Karpas-422 (cell line): ENCODE data around the gene SLCO4A1. TPM values are rescaled to one million over a fixed set of nuclear protein-coding genes. Genes with fewer than 3 reads are reported as not detected.
A peak's percentile ranks its signal among the peaks of the same experiment; 100 is the strongest.

ENCODE experiments used
- DNase-seq: peaks from one replicate; pipeline ENCODE4 v3.0.0-alpha.2; 2015
- H2AFZ ChIP-seq: fragments of 200-600 bp; sonication (generic); 2 replicates; pipeline ENCODE4 v1.6.1; 2014; ENCODE audit warnings: antibody characterized with exemption, low read length, mixed read lengths
- H3K27ac ChIP-seq: fragments of 200-600 bp; sonication (generic); 2 replicates; pipeline ENCODE4 v1.5.1; 2014; ENCODE audit warnings: mild to moderate bottlenecking, low read length, moderate library complexity
- H3K27me3 ChIP-seq: fragments of 200-600 bp; sonication (generic); 2 replicates; pipeline ENCODE4 v1.6.1; 2014; ENCODE audit warnings: low read length, mixed read lengths
- H3K36me3 ChIP-seq: fragments of 200-600 bp; sonication (generic); 2 replicates; pipeline ENCODE4 v1.6.1; 2014; ENCODE audit warnings: low read length, mixed read lengths; ENCODE audit not compliant: insufficient read depth
- H3K4me1 ChIP-seq: fragments of 200-600 bp; sonication (generic); 2 replicates; pipeline ENCODE4 v1.6.1; 2014; ENCODE audit warnings: mild to moderate bottlenecking, low read length, mixed read lengths
- H3K4me2 ChIP-seq: fragments of 200-600 bp; sonication (generic); 2 replicates; pipeline ENCODE4 v1.6.1; 2014; ENCODE audit warnings: low read length, low read depth, mild to moderate bottlenecking; ENCODE audit not compliant: poor library complexity, severe bottlenecking
- H3K4me3 ChIP-seq: fragments of 200-600 bp; sonication (generic); 2 replicates; pipeline ENCODE4 v1.5.1; 2014; ENCODE audit warnings: mild to moderate bottlenecking, antibody characterized with exemption, low read length, mixed read lengths
- H3K79me2 ChIP-seq: fragments of 200-600 bp; sonication (generic); 2 replicates; pipeline ENCODE4 v1.6.1; 2014; ENCODE audit warnings: mild to moderate bottlenecking, low read length, mixed read lengths
- H3K9ac ChIP-seq: fragments of 200-600 bp; sonication (generic); 2 replicates; pipeline ENCODE4 v1.6.0; 2014; ENCODE audit warnings: low read length
- H3K9me2 ChIP-seq: fragments of 200-600 bp; sonication (generic), shearing (Covaris generic); replicated peaks from 2 replicates; pipeline ENCODE4 v1.6.0; 2014; ENCODE audit warnings: mild to moderate bottlenecking, low read length, moderate library complexity; ENCODE audit not compliant: insufficient read depth
- H3K9me3 ChIP-seq: fragments of 300-700, 200-600 bp; sonication (generic); 2 replicates; pipeline ENCODE4 v1.6.1; 2014; ENCODE audit warnings: low read length, mixed read lengths
- H4K20me1 ChIP-seq: fragments of 200-600 bp; sonication (generic); 2 replicates; pipeline ENCODE4 v1.6.1; 2014; ENCODE audit warnings: mild to moderate bottlenecking, antibody characterized with exemption, low read length, low read depth; ENCODE audit not compliant: insufficient read depth
- total RNA-seq: library from RNA; depleted of rRNA; stranded (reverse); fragments of >200 nt; shearing (Covaris generic); gene quantifications from 2 replicates; pipeline ENCODE4 v1.2.3, GENCODE V29; 2014; ENCODE audit warnings: low replicate concordance

SLCO4A1 gene
- total RNA-seq, 1 experiment from 2014 or later = not detected

- Histone ChIP-seq H4K20me1 (no peaks in the 10 kb centered on the region), H3K9me2 (no peaks in the 10 kb centered on the region), H3K9me3 (no peaks in the 10 kb centered on the region), H3K79me2 (no peaks in the 10 kb centered on the region), H3K27ac (no peak overlapping the region), H3K36me3 (no peaks in the 10 kb centered on the region), H2AFZ (no peak overlapping the region), H3K4me2 (no peak overlapping the region), H3K4me1 (no peaks in the 10 kb centered on the region), H3K4me3 (no peak overlapping the region), H3K27me3 (no peaks in the 10 kb centered on the region), H3K9ac (no peak overlapping the region)
- no peak for DNase-seq
Observed at GRCh38 chr20:62665153-62665754, 23.0 kb downstream of the SLCO4A1 start.

GRCh38 chr20:62665826-62666735 lies 23.8 kb downstream of the SLCO4A1 start:
- Histone ChIP-seq H3K27me3 (no peaks in the 10 kb centered on the region), H3K4me3 (no peak overlapping the region), H2AFZ (no peak overlapping the region), H3K9me3 (no peaks in the 10 kb centered on the region), H3K27ac (no peak overlapping the region), H3K4me2 (no peak overlapping the region), H4K20me1 (no peaks in the 10 kb centered on the region), H3K9ac (no peak overlapping the region), H3K79me2 (no peaks in the 10 kb centered on the region), H3K36me3 (no peaks in the 10 kb centered on the region), H3K9me2 (no peaks in the 10 kb centered on the region), H3K4me1 (no peaks in the 10 kb centered on the region)
- DNase-seq = no peak

- Histone ChIP-seq H3K79me2 (no peaks in the 10 kb centered on the region), H3K27me3 (no peaks in the 10 kb centered on the region), H2AFZ (no peak overlapping the region), H3K9me3 (no peaks in the 10 kb centered on the region), H3K4me3 (no peak overlapping the region), H3K9ac (no peak overlapping the region), H3K36me3 (no peaks in the 10 kb centered on the region), H4K20me1 (no peaks in the 10 kb centered on the region), H3K27ac (no peak overlapping the region), H3K9me2 (no peaks in the 10 kb centered on the region), H3K4me1 (no peaks in the 10 kb centered on the region), H3K4me2 (no peak overlapping the region)
- DNase-seq = no peak
Observed at GRCh38 chr20:62666736-62667529, 24.6 kb downstream of the SLCO4A1 start.

GRCh38 chr20:62667530-62668440 lies 25.5 kb downstream of the SLCO4A1 start:
- no peak overlapping the region for H3K9ac ChIP-seq
- no peaks in the 10 kb centered on the region for H3K36me3 ChIP-seq

GRCh38 chr20:62668441-62669027 lies 26.2 kb downstream of the SLCO4A1 start:
- no peaks in the 10 kb centered on the region for H3K9me3 ChIP-seq
- no peak overlapping the region for H3K4me2 ChIP-seq
- H3K9me2 ChIP-seq = no peaks in the 10 kb centered on the region
- no peak overlapping the region for H3K9ac ChIP-seq
- H3K27me3 ChIP-seq = no peaks in the 10 kb centered on the region
- peak; percentile 57 for DNase-seq
- H3K79me2 ChIP-seq = no peaks in the 10 kb centered on the region
- H4K20me1 ChIP-seq = no peaks in the 10 kb centered on the region
- no peak overlapping the region for H3K27ac ChIP-seq
- no peak overlapping the region for H2AFZ ChIP-seq
- no peaks in the 10 kb centered on the region for H3K36me3 ChIP-seq
- H3K4me1 ChIP-seq = no peaks in the 10 kb centered on the region
- H3K4me3 ChIP-seq = no peak overlapping the region

More at GRCh38 chr20:62667530-62668440, 25.5 kb downstream of the SLCO4A1 start:
- Histone ChIP-seq H3K4me2 (no peak overlapping the region), H3K4me3 (no peak overlapping the region), H3K4me1 (no peaks in the 10 kb centered on the region), H4K20me1 (no peaks in the 10 kb centered on the region), H3K9me3 (no peaks in the 10 kb centered on the region), H2AFZ (no peak overlapping the region), H3K79me2 (no peaks in the 10 kb centered on the region), H3K9me2 (no peaks in the 10 kb centered on the region), H3K27me3 (no peaks in the 10 kb centered on the region), H3K27ac (no peak overlapping the region)
- no peak for DNase-seq

- no peak overlapping the region for H3K27ac ChIP-seq
- H3K9ac ChIP-seq = no peak overlapping the region
- no peaks in the 10 kb centered on the region for H3K36me3 ChIP-seq
- H2AFZ ChIP-seq = no peak overlapping the region
- no peaks in the 10 kb centered on the region for H3K27me3 ChIP-seq
- H3K4me2 ChIP-seq = no peak overlapping the region
- no peak overlapping the region for H3K4me3 ChIP-seq
- H3K4me1 ChIP-seq = no peaks in the 10 kb centered on the region
- H3K9me2 ChIP-seq = no peaks in the 10 kb centered on the region
- H4K20me1 ChIP-seq = no peaks in the 10 kb centered on the region
- DNase-seq = no peak
- no peaks in the 10 kb centered on the region for H3K9me3 ChIP-seq
- H3K79me2 ChIP-seq = no peaks in the 10 kb centered on the region
Observed at GRCh38 chr20:62669249-62669648, 26.9 kb downstream of the SLCO4A1 start.

- Histone ChIP-seq H4K20me1 (no peaks in the 10 kb centered on the region), H3K9me2 (no peaks in the 10 kb centered on the region), H3K27me3 (no peaks in the 10 kb centered on the region), H3K27ac (no peak overlapping the region), H3K9me3 (no peaks in the 10 kb centered on the region), H3K4me1 (no peaks in the 10 kb centered on the region), H2AFZ (no peak overlapping the region), H3K79me2 (no peaks in the 10 kb centered on the region), H3K4me2 (no peak overlapping the region), H3K36me3 (no peaks in the 10 kb centered on the region), H3K4me3 (no peak overlapping the region), H3K9ac (no peak overlapping the region)
- no peak for DNase-seq
Observed at GRCh38 chr20:62670156-62670555, 27.9 kb downstream of the SLCO4A1 start.
